Brain pericyte (primary cell): ENCODE measurements around the gene HOXA7.

Experiments
- DNase-seq: peaks from one replicate; pipeline ENCODE4 v3.0.0-alpha.2; 2012; ENCODE audit warnings: low read depth, low spot score

Gene HOXA7

GRCh38 chr7:27182285-27182841, 25.9 kb upstream of the HOXA7 start:
- no peak for DNase-seq

- DNase-seq = no peak
These were observed 25.4 kb upstream of the HOXA7 start for GRCh38 chr7:27181795-27182275.

- DNase-seq = no peak
These were observed 24.3 kb upstream of the HOXA7 start for GRCh38 chr7:27180431-27181420.

DNA sequence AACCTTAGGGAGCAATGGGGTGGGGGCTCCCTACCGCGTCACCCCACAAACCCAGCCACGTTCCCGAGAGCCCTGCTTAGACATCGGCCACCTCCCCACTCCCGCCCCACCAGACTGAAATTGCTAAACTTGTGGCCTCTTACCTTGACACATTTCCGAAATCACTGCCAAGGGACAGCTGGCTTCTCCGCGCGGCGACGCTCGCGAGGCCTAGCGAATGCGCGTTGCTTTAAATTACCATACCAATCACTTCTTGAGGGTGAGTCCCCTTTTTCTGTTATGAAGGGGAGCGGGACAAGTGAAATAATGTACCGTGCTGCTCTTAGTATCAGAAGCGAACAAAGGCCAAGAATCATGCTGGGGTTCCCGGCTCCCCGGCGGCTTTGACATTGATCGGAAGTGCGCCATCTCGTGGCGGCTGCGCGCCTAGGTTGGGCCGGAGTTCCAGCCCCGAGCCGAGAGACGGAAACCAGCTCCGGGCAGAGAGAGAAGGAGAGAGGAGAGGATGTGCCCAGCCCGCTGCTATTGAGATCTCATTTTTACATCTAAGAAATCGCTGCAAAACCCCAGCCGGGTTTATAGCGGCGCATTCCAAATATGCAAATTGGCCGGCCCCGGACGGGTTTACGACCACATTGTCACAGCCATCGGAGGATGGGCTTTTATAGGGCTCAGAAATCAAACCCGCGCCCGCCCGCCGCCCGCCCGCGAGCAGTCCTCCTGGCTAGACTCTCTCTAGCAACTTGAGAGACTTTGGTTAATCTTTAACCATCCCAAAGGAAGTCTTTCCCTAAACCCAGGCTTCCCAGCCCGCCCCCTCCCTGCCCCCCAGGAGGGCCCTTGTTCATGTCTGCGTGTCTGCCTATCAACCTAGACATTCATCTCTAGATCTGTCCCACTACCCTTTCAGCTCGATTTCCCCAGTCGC, 23.3 kb upstream of the HOXA7 start:
- no peak for DNase-seq

GRCh38 chr7:27179030-27179429, 22.6 kb upstream of the HOXA7 start:
- DNase-seq = no peak

DNA sequence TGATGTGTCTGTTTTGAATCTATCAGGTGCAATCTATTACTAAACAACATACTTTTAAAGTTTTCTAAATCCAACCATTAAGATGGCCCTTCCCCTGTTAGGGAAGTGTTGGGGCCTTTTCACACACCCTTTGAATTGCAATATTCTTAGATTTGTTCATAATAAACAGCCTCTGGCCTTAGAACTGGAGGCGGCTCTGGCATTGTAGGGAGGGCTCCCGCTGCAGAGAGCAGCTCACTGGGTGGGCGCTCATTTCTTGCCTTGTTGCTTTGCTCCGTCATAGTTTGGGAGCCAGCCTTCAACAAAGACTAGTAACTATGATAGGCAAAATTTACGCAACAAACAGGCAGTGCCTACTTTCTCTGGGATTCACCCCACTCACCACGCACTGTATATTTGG, 21.9 kb upstream of the HOXA7 start:
- DNase-seq = no peak

DNA sequence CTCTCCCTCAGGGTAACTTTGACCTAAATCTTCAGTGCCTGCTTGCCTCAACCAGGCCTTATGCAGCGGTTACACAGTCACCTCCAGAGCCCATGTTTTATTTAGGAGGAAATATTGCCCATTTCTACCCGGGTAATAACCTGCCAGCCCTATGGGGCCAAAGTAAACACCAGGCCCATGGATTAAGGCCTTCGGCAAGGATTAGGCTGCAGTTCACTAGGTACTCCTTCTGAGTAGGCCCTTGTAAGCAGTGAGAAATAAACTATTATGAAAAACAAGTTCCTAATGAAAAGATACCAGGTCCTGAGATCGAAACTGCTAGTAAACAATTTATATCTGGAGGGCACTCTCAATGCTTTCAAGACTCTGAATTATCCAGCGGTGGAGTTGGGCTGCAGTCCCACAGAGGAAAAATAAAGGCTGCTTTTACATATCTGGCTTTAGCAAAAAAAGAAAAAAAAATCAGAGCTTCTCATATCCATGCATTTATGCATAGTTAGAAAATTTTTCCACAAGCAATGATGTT, 21.4 kb upstream of the HOXA7 start:
- no peak for DNase-seq

DNA sequence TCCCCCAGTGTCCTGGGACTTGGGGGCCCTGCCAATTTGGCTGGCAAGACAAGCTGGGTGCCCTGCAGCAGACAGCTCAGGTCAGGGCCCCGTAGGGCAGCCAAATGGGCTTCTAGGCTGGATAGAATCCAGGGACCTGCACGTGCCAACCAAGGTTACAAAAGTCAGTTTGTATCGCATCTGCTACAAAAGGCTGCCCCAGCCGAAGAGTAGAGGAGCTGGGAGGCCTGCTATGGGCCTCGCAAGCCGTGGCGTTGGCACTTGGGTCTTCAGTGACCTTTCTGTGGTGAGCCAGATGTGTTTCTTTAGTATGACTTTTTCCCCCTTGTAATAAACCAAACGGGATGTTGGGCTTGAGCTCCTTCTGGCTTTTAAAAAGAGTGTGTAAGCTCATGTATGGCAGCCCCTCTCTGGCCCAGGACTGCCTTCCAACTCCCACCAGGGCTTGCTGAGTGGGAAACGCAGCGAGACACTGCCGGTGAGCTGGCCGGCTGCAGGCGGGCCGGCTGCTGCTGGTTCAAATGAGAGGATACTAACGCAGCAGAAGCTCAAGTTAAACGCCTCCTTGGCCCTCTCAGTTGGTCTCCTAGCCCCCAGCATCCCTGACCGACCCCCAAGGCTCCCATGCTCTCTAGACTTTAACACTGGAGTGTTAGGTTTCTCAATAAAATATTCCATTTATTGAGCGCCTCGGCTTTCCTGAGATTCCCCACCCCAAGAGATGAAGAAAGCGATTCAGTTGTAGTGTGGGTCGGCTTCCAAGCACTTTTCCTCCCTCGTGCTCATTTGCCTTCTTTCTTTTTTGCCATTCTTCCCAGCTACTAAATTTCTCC, 20.7 kb upstream of the HOXA7 start:
- DNase-seq = no peak

DNA sequence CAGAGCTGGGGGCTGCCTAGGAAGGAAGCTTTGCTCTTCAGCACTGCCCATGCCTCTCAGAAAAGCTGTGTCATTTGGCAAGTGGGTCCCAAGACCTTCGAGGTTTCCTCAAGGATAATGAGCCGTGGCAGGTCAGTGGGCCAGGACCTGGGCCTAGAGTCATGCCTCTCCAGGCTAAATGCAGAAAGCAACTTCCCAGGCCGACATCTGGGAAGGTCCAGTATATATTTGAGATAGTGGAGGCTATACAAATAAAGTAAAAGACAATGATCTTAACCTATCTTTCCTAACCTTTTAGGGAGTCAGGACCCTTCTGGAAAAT, 20.0 kb upstream of the HOXA7 start:
- DNase-seq = no peak

DNA sequence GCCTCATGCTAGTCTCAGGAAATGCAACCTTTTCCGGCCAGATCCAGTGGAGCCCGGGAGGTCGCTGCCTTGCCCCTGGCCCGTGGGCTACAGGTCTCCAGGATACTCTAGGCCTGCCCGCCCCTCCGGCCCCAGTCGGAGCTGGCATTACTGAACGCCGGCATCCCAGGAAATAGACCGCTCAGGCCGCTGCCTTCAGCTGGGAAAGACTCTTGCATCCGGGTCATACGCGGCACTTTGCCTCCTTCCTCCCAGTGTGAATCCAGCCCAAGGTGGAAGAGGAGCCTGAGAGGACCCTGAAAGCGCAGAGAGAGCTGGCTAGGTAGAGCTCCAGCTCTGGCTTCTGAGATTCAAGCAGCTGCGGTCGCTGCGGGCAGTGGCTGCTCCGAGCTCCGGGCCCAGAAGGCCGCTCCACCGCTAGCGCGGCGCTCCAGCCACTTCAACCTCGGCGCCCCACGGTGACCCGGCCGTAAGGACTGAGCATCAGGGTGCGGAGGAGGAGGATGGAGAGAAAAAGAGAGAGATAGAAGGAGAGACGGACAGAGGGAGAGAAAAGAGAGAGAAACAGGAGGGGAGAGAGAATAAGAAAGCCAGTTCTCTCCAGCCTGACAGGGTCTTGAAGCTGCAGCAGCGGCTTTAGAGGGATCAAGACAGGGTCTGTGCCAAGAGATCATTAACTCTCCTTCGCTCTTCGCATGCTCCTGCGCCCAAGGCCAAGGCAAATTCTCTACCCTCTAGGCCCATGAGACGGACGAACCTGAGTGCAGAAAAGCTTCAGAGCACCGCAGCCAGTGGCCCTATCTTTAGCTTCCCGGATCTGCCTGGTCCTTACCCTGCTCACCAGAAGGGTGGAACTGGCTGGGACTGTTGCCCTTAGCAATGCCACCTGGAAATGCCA, 19.4 kb upstream of the HOXA7 start:
- no peak for DNase-seq

GRCh38 chr7:27174874-27175625, 18.6 kb upstream of the HOXA7 start:
- no peak for DNase-seq

GRCh38 chr7:27173956-27174873, 17.7 kb upstream of the HOXA7 start, which contains the start of gene HOXA10:
HOXA10 (minus strand) TSS chr7:27174320; CDS start chr7:27174306, 14 bp downstream.
- no peak for DNase-seq

- DNase-seq = no peak
These were observed 17.1 kb upstream of the HOXA7 start for GRCh38 chr7:27173511-27173955.

DNA sequence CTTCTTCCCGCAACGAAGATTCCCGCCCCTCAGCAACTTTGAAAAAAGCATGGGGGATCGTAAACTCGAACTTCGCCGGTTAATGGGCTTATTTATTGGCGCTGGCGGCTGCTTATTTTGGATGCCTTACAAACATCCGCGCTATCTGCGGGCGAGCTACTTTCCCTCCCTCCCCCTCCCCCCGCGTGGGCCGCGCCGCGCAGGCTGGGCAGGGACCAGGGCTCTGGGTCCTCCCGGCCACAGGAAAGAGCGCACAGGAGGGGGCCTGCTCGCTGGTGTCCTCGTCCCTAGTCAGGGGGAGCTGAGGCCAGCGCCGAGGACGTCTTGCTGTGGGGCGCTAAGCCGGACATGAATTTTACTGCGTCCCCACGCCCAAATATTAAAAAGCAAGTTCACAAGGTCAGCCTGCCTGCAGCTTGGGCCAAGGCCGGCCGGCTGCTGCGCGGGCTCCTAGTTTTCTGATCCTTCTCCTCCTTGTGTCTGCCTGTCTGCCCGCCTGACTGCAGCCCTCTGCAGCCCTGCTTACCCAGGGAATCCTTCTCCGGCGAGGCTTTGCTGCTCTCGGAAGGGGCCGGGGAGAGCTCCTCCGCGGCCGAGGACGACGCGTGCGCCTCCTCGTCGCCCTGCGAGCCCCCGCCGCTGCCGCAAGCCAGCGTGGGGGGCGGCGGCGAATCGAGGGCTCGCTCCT, 16.5 kb upstream of the HOXA7 start:
- DNase-seq = no peak

DNA sequence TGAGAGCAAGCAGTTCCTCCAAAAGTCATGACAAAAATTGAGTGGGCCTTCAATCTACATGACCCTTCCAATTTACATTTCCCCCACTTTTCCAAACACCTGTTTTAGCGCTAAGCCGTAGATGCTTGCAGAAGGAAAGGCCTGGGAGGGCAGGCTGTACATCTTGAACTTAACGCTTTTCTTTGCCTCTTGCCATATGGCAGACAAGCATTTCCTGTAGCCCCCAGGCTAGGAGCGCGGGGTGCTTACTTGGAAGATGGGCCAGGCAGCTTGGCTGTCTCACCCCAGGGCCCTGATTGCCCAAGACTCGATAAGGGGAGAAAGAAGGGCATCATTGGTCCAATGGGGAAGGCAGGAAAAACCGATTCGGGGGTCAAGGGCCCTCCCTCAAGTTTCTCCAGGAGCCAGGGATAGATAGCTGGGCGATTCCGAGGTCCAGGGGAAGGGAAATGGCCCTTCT, 15.9 kb upstream of the HOXA7 start:
- no peak for DNase-seq

DNA sequence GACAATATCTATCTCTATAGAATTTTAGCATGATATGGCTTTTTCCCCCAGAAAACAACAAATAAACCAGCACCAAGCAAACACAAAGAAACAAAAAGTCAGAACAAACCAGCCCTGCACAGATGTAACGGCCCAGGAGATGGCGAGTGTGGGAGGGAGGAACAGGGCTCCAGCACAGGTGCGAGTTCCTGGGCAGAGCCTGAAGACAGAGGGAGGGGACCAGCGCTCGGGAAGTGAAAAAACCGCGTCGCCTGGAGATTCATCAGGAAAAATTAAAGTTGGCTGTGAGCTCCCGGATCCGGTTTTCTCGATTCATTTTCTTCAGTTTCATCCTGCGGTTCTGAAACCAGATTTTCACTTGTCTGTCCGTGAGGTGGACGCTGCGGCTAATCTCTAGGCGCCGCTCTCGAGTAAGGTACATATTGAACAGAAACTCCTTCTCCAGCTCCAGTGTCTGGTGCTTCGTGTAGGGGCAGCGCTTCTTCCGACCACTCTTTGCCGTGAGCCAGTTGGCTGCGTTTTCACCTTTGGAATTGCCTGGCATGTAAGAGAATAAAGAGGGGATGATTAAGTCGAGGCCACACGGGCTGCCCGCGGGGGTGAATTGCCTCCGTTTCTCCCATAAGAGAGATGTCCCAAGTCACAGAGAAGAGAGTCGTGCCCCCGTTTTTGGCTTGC, 15.3 kb upstream of the HOXA7 start:
- DNase-seq = no peak

DNA sequence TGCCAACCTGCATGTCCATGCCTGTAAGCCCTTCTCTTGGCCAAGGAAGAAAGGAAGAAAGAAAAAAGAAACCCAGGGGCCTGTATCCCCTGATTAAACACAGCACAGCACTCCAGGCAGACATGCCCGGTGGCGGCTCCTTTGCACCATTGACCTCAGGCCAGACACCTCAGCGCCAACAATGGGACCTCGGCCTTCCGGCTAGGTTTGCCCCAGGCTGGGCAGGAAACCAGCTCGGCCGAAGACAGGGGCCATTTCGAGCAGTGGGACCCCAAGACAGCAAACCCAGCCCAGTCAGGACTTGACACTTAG, 14.8 kb upstream of the HOXA7 start:
- no peak for DNase-seq
